ENCODE results near the gene RABGAP1.

The RABGAP1 gene

DNA sequence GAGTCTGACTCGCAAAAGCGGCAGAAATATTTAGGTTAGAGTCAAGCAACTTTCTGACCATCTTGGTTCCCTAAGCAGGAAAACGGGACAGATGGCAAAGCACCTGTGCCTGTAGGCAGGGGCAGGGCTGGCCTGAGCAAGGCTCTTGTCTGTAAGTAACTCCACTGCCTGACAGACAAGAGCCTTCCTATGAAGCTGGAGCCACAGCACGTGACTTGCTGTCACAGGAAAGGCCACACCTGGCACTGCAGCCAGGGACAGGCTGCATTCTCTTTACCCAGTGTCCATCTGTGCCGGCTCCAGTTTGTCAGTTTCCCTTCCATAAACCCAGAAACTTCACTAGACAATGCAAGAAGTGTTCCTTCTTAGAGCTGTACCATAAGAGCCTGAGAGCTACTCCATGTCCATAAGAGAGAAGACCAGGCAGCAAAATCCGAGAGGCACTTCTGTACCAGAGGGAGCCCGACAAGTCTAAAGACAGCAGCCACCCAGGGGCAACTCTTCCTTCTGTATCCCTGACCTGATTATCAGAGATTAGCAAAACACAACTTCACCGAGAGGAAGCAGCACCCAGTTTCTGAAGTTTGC is 170.7 kb downstream of the RABGAP1 start:
- no peak for DNase-seq (ENCODE audit: low spot score)

DNA sequence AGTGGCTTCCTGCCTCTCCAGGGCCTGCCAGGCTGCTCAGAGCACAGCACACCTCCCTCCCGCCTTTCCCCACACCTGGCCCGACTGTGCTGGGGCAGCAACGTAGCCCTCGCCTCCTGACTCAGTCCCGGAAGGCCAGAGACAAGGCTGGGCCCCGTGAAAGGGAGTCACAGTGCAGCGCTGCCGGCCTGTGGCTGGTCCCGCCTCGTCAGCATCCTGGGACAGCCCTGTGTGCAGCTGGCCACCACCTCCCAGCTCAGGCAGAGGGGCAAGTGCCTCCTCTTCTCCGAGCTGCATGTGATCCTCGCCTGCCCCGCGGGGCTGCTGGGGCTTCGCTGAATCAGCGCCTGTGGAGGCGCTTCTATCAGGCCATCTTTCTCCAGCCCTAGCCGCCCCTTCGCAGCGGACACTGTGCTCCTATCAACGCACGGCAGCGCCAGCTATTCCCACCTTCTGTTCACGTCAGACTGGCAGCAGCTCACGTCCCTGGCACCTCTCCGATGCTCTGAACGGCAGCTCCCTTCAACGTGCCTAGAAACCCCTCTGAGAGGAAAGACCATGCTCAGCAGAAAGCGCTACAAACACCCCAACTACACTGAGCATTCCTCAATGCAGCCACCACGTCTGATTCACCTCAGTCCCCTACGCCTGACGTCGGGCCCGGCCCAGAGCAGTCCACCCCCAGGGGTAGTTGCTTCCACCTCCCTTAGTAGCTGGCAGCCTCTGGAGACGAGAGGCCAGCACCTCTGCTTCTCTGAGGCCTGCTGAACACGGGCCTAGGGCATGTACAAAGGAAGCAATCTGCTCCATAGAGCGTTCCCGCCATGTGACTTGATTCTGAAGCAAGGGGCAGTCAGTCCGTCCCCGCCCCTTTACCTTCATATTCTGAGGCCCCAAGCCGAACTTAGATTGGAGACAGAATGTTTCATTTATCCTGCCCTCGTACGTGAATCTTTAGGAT is 171.5 kb downstream of the RABGAP1 start:
- DNase-seq (ENCODE audit: low spot score): no peak

- DNase-seq (ENCODE audit: low spot score): no peak
Observed at GRCh38 chr9:123113185-123113584, 172.4 kb downstream of the RABGAP1 start.

GRCh38 chr9:123115146-123115913 is 174.5 kb downstream of the RABGAP1 start:
- DNase-seq (ENCODE audit: low spot score): no peak

DNA sequence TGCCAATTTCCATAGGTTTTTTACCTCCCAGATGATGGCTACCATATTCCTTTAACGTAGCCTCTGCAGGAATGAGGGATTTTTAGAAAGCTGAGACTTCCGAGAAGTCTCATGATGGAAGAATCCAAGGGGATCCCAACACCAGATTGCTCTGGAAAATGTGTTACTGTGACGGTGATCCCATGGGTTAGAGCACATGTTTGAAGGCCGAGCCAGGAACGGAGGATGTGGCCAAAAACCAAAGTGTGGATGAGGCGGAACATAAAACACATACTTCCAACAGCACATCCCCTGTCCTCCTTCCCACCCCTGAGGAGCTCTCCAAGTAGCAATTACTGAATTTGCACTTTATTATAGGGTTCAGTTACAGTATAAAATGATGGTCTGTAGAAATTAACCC is 175.2 kb downstream of the RABGAP1 start:
- DNase-seq (ENCODE audit: low spot score): no peak

DNA sequence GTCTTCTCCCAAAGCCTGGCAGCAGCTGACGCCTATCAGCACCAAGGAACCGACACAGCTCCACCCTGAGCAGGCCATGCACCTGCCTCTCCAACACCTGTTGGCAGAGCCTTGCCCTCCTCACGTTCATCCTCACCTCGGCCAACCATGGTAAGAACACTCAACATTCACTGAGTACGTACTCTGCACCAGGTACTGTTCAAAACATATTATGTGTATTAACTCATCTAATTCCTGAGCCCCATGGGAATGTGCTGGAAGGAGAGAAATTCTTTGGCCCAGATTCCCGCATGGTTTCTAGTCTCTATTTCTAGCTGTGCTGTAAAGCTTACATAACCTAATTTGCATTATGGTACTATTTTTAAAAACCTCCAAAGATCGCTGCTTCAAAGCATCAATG is 178.7 kb downstream of the RABGAP1 start:
- no peak for DNase-seq (ENCODE audit: low spot score)

DNA sequence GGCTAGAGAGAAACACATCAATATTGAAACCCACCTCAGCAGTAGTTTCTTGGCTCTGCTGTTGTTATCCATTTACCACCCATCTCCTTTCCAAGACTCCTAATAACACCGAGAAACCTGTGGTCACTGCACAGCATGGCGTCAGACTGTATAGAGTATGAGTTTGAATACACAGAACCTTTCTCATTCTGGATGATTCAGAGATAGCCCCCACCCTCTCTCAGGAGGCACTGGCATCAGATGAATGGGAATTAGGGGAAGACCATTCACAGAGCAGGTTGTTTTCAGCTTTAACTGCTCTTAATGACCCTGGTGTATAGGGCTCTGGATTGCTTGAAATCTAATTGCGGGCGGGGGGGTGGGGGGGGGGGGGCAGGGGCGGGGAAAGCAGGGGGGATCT is 179.3 kb downstream of the RABGAP1 start:
- no peak for DNase-seq (ENCODE audit: low spot score)

- no peak for DNase-seq (ENCODE audit: low spot score)
Observed at GRCh38 chr9:123120953-123121352, 180.1 kb downstream of the RABGAP1 start.

DNA sequence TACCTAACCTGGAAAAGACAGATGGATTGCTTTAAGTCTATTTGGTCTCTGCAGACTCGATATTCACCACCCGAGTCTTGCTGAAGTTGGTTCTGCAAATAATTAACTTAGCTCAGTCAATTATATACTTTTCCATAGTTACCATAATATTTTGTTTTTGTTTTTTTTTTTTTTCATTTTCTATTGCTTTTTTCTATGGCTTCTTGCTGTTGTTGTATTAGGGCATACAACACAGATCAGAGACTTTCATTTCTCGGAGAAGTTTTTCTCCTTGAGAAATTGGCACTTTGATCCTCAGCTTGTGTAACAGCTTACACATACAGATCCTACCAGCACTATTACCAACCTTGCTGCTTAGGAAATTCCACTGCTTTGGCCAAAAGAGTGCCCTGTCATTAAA is 180.6 kb downstream of the RABGAP1 start:
- no peak for DNase-seq (ENCODE audit: low spot score)

GRCh38 chr9:123127512-123128075 is 186.8 kb downstream of the RABGAP1 start:
- DNase-seq (ENCODE audit: low spot score): no peak

DNA sequence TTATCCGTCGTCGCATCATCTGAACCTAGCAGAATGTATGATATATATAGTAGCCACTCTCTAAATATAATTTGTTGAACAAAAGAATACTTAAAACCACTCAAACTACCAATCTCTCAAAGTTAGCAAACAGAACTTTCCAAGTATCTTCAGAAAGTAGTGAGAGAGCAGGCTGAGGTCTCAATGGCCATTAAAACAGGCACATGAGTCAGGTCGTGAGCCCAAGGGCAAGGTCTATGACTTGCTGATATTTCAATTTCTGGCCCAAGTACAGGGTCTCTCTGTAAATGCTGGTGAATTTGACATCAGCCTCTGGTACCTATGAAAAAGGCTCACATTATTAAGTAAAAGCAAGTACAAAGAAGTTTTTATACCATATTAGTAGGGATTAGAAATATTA is 187.8 kb downstream of the RABGAP1 start:
- DNase-seq (ENCODE audit: low spot score): no peak

DNA sequence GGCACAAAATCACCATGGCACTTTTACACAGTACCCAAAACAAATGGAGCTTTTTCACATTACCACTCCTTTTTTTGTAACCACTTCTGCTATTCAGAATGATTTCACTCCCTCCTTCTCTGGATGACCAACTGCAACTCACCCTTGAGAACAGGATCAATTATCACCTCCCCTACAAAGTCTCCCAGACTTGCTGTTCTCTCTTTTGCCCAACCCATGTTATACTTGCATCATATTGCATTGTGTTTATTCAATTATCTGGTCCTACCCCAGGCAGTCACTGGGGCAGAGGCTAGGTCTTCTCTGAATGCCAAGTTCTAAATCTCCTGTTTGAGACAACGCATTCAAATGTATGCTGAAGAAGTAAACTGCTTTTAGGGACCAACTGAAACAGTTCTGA is 188.6 kb downstream of the RABGAP1 start:
- no peak for DNase-seq (ENCODE audit: low spot score)

DNA sequence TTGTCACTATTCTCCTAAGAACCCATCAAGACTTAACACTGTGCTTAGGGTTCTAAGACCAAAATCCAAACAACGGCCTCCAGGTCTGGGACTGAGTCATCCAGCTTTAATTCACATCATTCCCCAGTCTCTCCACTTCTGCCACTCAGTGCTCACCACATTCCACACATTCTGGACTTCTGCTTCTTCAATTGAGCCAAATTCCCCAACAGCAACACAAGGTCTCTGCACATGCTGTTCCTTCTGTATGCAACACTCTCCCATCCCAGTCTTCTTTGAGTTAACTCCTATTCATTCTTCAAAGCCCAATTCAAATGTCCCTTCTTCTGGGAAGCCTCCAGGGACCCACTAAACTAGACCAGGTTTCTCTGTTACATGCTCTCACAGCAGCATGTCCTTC is 190.4 kb downstream of the RABGAP1 start:
- no peak for DNase-seq (ENCODE audit: low spot score)

DNA sequence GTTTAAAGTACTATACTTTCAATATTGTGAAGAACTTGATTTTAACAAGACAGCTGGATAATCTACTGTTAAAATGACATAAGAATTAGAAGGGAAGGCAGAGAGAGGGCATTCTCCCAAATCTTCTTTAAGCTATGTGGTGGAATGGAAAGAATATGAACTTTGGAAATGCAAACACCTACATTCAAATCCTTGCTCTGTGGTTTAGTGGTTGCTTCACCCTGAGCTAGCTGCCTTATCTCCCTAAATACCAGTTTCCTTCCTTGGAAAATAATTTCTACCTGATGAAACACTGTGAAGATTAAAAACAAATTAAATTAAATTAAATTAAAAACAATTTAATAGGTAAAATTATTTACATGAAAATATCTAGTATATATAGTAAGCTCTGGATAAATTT is 191.2 kb downstream of the RABGAP1 start:
- DNase-seq (ENCODE audit: low spot score): no peak

DNA sequence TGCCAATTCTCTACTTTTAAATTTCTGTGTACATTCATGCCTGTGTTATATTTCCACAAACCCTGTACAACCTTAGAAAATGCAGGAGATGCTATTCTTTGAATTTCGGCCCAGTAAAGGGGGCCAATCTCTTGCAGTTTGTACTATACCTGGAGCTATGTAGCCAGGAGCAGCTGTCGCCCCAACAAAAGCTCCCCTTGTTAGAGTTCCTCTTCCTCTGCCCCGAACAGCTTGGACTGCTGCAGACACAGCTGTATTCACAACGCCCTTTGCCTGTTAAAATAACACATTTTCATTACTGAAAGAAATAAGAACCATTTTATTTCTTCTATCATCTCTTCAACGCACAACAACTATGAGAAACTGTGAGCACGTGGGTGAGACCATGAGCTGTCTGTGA is 191.9 kb downstream of the RABGAP1 start:
- DNase-seq (ENCODE audit: low spot score): no peak

DNA sequence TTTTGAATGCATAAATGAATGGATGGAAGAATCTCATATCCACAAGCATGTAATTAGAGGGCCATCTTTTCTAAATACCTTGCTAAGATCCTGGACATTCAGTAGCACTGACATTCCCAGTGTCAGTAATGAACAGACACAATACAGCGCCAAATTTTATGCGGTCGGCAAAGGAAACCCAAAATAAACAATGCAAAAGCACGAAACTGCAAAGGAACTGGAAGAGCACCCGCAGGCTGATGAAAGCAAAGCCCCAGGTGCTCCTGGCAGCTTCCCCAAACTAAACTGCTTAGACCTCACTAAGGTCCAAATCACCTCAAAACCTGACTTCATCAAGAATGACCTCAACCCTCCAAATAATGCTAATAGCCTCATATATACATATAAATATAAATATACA is 194.6 kb downstream of the RABGAP1 start:
- DNase-seq (ENCODE audit: low spot score): no peak

DNA sequence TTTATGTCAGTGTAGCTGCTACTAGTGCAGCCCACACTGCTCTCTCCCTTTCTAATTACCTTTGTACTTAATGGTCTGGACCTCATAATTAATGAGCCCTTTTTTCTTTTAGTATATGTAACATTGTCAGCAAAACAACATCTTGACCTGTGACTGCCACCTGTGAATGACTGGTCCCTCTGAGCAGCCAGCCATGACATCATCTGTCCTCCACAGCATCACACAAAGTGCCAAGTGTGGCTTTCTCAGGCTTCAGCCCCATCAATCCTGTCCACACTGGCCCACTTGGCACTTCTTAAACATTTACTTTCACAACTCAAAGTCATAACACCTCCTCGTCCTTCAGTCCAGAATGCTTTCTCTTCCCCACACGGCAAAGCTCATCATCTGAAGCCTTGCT is 197.3 kb downstream of the RABGAP1 start:
- DNase-seq (ENCODE audit: low spot score): no peak

DNA sequence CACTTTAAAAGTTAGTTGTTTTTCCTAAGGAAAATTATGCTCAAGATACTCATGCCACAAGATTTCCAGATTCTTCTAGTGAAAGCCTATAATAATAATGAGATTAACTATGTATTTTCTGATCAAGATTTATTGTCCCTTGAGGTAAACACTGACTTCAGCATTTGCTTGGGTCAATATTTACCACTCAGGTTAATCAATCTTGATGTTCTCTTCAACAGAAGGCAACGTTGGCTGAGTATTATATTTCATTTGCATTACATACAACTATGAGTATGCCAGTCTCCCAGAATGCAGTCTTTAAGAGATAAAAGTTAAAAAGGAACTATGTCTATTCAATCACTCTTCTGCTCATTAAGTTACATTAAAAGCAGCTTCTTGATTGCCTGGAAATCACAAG is 208.2 kb downstream of the RABGAP1 start:
- no peak for DNase-seq (ENCODE audit: low spot score)

- DNase-seq (ENCODE audit: low spot score): no peak
Observed at GRCh38 chr9:123150708-123151503, 210.1 kb downstream of the RABGAP1 start.
